A549 (cell line): ENCODE data around the gene STAP2.

ENCODE experiments used
- CHD2 ChIP-seq: fragments of 150-350 bp; IDR thresholded peaks from 2 replicates; pipeline ENCODE4 v1.6.1; 2014; ENCODE audit warnings: low read length; ENCODE audit not compliant: partially characterized antibody
- CTCF ChIP-seq: fragments of >200 bp; sonication (Bioruptor Twin); formaldehyde crosslinking; IDR thresholded peaks from 3 replicates; pipeline ENCODE4 v1.5.1; 2016
- POLR2A ChIP-seq: IDR thresholded peaks from 2 replicates; pipeline ENCODE4 v1.6.1; 2012; ENCODE audit warnings: mild to moderate bottlenecking, low read length
- TP53 ChIP-seq: fragments of 250-450 bp; sonication (Bioruptor Pico); IDR thresholded peaks from 2 replicates; pipeline ENCODE4 v1.5.0; 2021; ENCODE audit warnings: mild to moderate bottlenecking, moderate library complexity
- TF ChIP-seq, protein P1 (sequence below): IDR thresholded peaks from 2 replicates; pipeline ENCODE4 v1.6.1; 2012; ENCODE audit warnings: low read depth, borderline replicate concordance

DNA sequence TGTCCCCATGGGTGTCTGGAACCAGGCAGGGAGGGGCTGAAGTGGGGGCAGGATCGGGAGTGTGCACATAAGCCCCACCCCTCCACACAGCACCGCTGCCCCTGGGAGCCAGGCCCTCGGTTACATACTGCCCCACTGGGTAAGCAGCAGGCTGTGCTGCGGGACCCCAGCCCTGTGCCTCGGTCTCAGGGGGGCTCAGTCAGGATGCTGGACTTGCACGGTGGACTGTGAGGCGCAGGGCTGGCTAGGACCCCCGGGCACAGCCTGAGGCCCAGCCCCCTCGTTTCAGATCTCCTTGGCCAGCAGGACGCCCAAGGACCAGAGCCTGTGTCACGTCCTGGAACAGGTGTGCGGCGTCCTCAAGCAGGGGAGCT, 21.0 kb upstream of the STAP2 start:
- TF ChIP-seq CHD2 (no peak), CTCF (no peak), TP53 (CRISPR knock-in tag) (no peak), POLR2A (no peak)
- TF ChIP-seq, protein P1, sequence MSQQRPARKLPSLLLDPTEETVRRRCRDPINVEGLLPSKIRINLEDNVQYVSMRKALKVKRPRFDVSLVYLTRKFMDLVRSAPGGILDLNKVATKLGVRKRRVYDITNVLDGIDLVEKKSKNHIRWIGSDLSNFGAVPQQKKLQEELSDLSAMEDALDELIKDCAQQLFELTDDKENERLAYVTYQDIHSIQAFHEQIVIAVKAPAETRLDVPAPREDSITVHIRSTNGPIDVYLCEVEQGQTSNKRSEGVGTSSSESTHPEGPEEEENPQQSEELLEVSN: no peak
